Measurements from ENCODE around the gene HMCN1.

Gene HMCN1

DNA sequence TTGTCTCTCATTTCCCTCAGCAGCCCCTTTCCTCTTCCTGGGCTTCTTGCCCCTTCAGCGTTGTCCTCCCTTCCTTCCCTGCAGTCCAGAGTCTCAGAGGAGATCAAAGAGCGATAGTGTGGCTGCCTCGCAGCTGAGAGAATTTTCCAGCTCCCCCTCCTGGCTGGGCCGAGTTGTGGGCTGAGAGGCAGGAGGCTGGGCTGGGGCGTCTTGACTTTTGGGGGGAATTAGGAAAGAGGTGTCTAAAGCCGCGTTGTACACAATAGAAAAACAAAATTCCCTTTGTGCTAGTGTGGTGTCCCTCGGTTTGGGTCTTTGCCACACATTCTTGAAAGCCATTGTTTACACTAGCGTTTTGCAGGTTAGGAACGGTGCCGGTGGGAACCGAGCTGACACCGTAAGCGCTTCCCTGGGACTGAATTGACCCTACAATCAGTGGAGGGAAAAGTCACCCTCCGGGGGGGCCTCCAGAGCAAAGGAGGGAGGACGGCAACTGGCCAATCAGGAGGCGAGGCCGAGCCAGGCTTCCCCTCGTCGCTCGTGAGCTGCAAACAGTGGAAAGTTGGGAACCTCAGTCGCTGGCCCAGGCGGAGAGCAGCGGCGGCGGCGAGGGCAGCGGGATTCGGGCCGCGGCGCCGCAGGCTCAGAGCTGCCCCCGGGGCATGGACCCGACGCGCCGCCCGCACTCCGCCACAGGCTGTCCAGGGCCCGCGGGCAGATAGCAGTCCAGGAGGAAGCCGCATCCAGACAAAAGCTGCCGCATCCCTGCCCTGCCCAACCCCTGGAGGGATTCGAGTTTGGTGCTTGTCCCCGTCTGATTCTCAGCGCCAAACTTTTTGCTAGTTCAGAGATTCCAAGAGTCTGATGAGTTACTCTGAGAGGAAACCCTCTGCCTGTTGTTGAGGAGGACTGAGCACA lies at the start of gene HMCN1:
Gene HMCN1 (plus strand): TSS at position 574 of the 918 bp plus-strand sequence. CDS start 389 bp downstream, outside the sequence.
- no peak for DNase-seq (ENCODE audit: low spot score)

DNA sequence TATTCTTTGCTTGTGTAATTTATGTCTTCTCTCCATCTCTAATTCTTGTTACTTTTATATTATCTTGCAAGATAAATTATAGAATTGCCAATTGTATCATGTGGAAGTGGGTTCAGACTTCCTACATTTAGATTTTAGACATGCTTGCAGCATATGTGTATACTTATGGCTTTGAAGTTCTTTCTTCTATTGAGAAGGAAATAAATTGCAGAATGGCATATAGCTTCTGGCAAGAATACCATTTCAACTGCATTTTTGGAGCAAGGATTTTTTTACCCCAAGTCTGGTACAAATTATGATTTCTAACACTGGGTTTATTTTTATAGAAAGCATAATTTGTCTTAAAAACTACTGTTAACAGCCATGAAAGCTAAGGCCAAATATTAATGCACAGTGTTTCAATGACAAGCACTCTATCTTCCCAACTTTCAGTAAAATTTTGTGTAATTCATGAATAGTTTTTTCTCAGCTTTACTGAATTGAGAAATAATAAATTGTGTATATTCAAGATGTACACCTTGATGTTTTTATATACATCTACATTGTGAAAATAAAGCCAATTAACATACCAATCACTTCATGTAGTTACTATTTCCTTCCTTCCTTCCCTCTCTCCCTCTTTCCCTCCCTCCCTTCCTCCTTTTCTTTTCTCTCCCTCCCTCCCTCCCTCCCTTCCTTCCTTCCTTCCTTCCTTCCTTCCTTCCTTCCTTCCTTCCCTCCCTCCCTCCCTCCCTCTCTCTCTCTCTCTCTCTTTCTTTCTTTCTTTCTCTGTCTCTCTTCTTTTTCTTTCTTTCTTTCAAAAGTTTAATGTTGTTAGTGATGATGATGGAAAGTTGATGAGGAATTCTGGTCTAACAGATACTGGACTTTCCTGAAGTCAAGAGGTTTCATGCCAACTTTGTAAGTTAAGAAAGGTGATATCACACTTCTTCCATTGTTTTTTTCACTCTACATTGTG lies 47.1 kb upstream of the HMCN1 start:
- DNase-seq (ENCODE audit: low spot score): no peak

DNA sequence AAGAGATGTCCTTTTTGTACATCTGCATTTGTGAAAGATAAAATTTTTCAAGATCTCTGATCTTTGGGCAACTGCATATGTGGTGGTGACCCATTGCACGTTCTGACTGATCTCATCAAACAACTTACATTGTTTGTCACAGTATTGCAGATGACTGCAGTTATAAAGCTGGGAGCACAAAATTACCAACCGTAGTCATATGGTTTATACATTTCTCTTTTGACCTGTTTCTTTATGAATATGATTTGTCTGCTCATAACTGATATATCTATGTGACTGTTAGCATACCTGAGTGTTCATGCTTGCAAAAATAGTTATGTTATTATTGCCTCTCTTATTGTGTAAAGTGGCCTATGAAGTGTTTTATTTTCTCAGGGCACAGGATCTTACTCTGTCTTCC lies 43.7 kb upstream of the HMCN1 start:
- no peak for DNase-seq (ENCODE audit: low spot score)

DNA sequence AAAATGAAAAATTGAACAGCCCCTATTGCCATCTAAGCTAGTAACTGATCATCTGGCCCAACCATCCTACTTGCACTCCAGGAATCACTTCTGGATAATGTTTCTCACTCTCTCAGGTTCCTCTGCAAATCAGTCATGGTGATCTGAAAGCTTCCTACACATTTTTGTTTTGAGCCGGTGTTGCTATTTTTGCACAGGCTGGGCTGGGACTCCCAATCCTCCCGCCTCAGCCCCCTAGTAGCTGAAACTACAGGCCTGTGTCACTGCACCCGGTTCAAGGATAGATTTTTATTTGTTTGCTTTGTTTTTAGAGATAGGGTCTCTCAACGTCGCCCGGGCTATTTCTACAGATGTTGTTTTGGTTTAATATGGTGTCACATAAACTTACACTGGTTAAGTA lies 40.5 kb upstream of the HMCN1 start:
- DNase-seq (ENCODE audit: low spot score): no peak

DNA sequence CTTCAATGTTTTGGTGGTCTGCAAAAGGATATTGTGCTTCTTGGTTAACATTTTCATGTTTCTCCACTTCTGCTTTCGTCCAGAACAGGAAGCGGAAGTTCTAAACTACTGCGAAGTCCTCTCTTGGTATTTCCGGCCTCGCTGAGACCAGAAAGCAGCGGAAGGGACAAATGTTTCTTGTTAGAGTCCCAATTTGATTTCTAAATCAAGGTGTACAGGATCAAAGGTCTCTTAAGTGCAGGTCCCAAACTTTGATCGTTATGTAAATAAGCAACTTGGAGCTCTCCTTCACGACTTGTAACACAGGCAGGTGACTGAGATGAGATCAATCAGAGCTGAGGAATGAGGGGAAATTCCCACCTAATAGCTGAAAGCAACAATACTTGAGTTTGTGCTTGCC lies 40.1 kb upstream of the HMCN1 start:
- no peak for DNase-seq (ENCODE audit: low spot score)

DNA sequence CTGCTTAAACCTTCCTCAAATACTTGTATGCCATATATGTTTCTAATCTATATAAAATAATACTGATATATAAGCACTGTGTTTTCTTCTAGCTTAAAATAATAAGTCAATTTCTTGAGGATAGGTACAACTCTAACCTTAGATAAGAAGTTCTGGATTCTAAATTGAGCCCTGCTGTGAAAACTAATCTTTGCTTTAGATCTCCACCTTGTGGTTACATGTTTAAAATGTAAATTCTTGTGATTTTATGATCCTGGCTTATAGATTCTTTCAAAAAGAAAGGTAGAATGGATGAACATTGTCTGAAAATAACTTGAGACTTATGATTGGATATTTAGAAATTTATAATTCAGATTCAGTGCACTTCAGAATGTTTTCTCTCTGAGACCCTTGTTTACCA lies 38.9 kb upstream of the HMCN1 start:
- no peak for DNase-seq (ENCODE audit: low spot score)

DNA sequence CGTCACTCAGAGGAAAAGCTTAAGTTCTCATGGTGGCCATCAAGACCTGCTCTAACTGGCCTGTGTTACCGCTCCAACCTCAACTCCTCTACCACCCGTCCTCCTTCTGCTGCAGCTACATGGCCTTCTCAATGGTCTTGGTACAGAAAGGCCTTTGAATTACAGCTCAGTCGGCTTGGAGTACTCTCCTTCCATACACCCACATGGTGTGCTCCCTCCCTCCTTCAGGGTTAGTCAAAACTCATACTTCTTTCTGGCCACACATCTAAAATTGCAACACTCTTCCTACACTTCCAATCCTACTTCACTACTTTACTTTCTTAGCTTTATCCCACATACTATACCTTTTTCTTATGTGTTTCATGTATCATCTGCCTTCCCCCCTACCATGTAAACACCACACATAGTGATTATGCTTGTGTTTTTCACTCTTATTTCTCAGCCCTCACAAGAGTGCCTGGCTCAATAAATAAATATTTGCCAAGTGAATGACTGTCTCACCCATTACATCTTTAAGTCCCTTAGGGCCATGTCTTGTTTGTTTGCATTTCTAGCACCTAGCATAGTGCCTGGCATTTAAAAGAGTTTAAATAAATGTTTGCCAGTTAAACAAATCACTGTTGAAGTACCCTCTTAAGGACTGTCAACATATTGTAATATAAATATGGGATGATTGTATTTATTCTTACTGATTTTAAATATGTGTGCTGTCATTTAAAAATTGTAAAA lies 37.6 kb upstream of the HMCN1 start:
- DNase-seq (ENCODE audit: low spot score): no peak

DNA sequence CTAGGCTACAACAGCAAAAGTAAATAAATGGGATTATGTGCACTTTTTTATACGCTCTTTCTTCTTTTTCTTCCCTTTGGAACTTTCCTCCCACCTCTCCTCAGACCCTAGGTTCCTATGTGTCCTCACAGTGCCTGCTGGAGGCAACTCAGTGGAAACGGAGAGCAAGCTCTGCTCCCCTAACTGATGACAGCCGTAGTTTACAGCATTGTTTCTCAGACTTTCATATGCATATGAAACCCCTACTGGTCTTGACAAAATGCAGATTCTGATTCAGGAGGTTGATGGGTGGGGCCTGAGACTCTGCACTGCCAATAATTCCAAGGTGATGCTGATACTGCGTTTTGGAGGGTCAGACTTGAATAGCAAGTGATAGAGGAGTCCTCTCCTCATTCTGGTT lies 34.3 kb upstream of the HMCN1 start:
- DNase-seq (ENCODE audit: low spot score): no peak

DNA sequence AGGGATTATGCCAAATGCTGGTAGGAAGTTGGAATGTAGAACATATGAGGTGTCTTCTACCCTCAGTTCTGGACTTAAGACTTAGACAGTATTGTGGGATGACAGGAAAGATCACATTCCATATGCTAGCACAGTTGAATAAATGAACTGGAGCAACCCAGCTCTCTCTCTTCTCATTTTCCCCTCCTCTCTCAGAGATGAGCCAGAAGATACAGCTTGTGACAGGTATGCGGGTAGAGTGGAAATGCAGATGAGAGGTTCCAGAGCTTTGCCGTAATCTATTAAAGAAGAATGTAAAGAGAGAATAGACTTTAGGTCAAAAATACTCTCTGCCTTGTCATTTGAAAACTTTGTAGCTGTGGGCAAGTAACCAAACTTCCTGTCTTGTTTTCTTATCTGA lies 32.5 kb upstream of the HMCN1 start:
- no peak for DNase-seq (ENCODE audit: low spot score)

DNA sequence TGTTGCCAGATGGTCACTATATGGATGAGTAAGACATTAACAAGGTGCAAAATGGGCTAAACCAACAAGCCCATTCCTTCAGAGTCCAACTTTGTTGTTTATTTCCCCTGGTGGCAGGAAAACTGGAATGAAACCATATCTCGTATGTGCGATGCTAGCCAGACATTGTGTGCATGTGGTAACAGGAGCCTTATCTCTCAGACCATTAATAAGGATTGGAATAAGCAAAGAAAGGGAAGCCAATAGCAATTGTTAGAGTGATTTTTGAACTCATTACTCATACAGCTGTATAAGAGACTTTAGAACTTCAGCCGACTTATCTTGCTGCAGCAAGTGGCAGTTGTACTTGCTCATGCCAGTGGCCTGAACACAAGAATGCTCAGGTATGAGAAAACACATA lies 30.0 kb upstream of the HMCN1 start:
- DNase-seq (ENCODE audit: low spot score): no peak

DNA sequence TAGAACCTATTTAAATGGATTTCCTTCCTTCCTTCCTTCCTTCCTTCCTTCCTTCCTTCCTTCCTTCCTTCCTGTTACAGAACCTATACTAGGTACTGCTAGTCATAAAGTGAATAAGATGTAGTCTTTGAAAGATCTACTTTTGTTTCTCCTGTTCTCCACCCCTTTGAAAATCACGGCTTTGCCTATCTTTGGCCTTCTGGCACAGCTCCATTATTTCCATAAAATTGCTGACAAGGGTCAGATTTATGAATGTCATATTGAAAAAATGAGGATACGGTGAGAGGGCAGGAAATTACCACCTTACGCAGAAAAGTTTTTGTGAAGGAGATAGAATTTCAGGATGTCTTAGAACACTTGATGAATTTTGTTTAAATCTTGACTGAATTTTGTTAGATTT lies 18.1 kb upstream of the HMCN1 start:
- no peak for DNase-seq (ENCODE audit: low spot score)

DNA sequence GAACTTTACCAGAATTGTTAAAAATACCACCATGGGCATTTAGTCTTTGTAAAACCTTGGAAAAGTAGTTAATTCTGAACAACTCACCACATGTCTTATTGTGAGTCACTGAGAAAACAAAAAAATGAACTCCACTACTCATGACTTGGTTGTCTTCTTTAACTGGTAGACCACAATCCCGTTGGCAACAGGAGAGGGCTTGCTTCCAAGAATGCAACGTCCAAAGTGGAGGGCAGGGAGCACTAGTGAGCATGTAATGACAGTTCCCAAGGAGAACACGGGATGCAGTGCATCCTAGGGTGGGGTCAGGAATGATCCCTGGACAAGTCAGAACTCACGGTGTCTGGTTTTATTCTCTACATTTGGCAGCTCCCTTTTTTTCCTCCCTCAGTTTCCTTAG lies 15.2 kb upstream of the HMCN1 start:
- no peak for DNase-seq (ENCODE audit: low spot score)

DNA sequence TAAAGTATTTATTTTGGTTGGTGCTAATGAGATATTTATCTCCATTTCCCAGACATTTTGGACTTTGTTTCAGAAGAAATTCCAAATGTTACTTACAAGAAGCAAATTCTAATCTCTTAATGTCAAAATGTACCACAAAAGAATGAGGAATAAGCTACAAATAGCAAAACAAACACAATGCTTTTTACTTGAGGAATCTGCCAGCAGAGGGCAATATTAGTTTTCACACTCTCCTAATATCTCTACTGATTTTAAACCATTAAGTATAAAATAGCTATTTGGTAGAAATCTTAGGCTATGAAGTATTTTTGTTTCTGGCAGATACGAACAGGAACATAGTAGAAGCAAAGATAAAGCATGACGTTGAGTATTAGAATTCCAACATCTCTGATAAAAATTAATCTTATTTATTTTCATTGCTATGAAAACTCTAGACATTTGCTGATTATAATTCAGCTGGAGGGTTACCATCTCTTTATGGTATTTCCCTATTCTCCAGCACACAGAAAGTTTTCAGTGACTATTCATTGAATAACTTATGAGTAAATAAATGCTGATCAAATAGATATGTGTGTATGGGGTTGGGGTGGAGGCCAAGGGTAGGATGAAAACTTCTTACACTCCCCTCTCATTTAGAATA lies 13.4 kb upstream of the HMCN1 start:
- DNase-seq (ENCODE audit: low spot score): no peak

DNA sequence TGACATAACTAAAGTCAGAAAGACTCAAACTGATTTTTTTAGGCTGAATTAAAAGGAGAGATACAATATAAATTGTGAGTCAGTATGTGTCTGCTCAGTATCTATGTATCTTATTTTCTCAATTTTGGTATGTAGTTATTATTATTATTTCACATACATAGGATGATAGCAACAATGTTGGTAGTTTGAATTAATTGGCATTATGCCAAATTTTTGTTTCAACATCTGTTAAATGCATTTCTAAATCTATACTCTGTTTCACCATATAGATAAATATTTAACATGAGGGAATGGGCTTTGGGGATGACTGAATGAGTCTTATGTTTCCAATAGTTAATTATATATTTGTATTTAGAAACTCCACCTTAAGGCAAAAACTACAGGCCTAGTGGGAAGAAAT lies 12.6 kb upstream of the HMCN1 start:
- DNase-seq (ENCODE audit: low spot score): peak; percentile 6

DNA sequence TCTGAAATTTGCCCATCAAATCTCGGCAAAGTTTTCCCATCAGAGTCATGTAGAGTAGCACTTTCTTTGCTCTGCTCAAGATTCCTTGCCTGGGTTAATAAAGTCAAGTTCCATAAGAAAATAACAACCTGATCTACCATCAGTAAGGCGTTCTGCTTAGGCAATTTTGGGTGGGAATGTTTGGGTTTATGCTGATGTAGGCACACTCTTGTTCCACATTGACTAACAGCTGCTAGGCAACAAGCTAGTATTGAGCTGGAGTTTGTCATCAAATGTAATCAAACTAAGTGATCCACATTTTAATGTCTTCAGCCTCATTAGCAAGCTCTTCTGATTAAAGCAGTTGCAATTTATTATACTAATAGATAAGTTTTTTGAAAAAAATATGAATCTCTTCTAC lies 12.1 kb upstream of the HMCN1 start:
- DNase-seq (ENCODE audit: low spot score): no peak

DNA sequence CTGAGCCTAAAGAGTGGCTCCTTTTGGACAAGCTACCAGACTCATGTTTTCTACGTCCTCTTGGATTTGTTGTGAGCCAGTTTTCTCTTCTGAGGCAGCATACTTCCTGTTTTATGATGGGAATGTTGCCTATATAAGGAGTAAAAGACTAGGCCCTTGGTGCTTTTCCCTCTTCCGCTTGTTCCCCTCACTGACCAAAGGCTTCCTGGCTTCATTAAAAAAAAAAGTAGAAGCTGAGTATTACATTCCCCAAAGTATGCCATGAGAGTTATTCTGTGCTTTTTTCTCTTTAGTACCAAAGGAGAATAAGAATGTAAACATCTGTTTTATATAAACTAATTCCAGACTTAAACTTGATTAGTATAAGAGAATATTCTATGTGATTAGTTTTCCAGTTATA lies 6.5 kb upstream of the HMCN1 start:
- no peak for DNase-seq (ENCODE audit: low spot score)

DNA sequence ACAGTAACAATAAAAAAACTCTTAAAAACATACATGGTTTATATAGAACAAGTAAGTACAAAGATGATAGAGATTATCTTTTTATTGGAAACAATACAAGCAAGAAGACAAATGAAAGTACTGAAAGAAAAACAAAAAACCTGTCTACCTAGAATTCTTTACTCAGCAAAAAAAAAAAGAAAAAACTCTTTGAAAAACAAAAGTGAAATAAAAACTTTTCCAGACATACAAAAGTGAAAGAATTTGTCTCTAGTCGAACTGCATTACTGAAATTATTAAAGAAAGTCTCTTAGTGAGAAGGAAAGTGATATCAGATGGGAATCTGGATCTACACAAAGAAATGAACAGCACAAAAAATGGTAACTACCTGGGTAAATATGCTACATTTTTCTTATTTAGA lies 2.7 kb upstream of the HMCN1 start:
- no peak for DNase-seq (ENCODE audit: low spot score)

DNA sequence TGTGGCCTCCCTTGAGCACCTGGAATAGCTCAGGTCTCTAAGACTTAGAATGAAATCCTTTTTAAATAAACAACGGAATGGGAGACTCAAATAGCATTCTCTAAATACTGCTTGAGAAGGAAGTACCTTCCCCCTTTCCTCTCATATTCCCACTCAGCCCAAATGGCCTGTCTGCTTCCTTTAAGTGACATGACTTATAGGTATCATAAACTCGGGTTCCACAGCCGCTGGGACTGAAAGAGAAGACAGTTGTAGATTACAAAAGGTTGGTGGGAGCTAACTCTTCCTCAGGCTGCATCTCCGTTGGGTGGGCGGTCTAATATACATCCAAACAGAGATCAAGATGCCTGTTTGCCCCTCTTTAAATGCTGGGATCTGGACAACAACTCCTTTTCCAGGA lies 1.2 kb upstream of the HMCN1 start:
- DNase-seq (ENCODE audit: low spot score): no peak

DNA sequence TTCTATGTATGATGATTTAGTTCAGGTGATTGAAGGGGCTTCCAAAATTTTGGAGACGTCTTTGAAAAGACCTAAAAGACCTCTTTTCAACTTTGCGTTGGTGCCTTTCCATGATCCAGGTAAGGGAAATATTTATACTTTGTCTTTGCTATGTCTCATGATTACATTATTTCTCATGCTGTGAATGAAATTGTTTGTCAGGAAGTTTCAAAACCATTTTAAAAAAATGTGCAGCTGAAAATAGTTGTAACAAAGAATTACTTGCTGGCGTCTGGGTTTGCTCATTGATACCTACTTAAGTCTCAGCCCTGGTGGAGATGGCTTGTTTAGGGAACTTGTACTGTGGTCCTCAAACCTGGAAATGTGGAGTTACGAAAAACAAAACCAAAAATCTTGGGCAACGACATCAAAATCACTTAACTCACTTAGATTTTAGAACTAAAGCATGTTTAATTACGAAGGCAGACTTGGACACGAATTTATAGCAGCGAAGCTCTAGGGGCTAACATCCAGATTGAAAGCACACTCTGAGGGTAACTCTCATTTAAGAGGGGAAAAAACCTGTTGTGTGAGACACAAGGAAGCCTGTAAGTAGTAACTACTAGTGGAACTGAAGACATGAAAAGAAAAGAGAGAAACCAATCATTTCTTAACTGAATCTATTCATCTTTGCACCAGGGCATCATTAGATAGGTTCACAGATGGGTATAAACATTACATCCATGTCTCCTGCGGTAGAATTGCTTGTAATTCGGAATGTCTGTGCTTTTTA lies 924 bp downstream of the HMCN1 start:
- DNase-seq (ENCODE audit: low spot score): no peak

DNA sequence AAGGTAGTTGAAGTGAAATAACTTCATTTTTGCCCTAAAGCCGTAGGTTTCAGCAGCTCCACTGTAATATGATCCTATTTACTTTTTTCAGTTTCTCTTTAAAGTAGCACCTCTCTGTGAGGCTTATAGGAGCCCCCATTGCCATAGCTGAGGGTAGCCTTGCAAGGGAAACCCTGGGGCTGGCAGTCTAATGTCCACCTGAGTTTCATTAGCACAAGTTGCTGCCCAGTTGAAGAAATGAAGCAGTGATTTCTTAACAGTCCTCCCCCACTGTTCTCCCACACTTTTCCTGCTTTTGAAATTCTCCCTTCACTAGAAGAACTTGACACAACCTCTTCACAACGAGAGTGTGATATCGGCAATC lies 1.5 kb downstream of the HMCN1 start:
- no peak for DNase-seq (ENCODE audit: low spot score)

DNA sequence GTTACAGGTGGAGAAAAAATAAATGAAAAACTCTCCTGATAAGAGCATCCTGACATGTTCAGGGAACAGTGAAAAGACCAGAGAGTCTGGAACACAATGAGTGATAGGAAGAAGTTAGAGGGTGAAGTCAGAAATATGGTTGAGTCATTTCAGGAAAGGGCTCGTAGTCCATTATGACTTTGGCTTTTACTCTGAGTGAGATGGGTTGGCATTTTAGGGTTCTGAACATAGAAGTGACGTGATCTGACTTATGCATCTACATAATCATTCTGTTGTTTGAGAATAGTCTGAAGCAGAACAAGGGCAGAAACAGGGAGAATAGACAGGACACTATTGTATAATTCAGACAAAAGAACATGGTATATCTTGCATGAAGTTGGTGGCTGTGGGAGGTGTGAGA lies 5.8 kb downstream of the HMCN1 start:
- DNase-seq (ENCODE audit: low spot score): no peak

All from hematopoietic multipotent progenitor cell treated with erythropoietin and hydrocortisone succinate and interleukin-3 and kit ligand, for 15 days (in vitro differentiated cells).